Pancreas (tissue), 10 donors: Measurements from ENCODE around the gene PPP4R3A. TPM values are rescaled to one million over a fixed set of nuclear protein-coding genes. Genes with fewer than 3 reads are reported as not detected.

Experiments
- ATAC-seq, 4 donors: fragments of 200-7000 bp; cut with Tn5 transposase; one replicate each; pipeline versions ENCODE4 v1.8.0 to v1.9.1; 2020; ENCODE audit warnings: mild to moderate bottlenecking in 4 of 4, moderate library complexity in 4 of 4
- DNase-seq, 6 donors: peaks; one replicate each; pipeline ENCODE4 v3.0.0-alpha.2; 2020
- FAIRE-seq: peaks from 2 replicates; lab custom pipeline; 2012; peaks lifted over from hg19 to GRCh38; lab: Jason Lieb, UNC
- H3K27ac ChIP-seq, 4 donors: fragments of 200-600 bp; sonication (generic); 1 replicate in 3 of 4; 2 replicates in 1 of 4; pipeline versions ENCODE4 v1.5.0 to v1.8.0; 2020
- H3K27me3 ChIP-seq, 4 donors: fragments of 200-600 bp; one replicate each; pipeline ENCODE4 v1.8.0; 2021
- H3K36me3 ChIP-seq, 3 donors: fragments of 200-600 bp; sonication (generic) in 1 of 3; one replicate each; pipeline versions ENCODE4 v1.5.0 to v1.8.0; 2020 to 2021
- H3K4me1 ChIP-seq, 3 donors: fragments of 200-600 bp; one replicate each; pipeline ENCODE4 v1.8.0; 2021
- H3K4me3 ChIP-seq, 4 donors: fragments of 200-600 bp; sonication (generic) in 2 of 4; one replicate each; pipeline versions ENCODE4 v1.5.0 to v1.8.0; 2020 to 2021
- H3K9me3 ChIP-seq, 4 donors: fragments of 200-600 bp; one replicate each; pipeline ENCODE4 v1.8.0; 2021
- WGBS, 2 donors: extraction: QIAGEN DNeasy Blood & Tissue Kit; methylation state at CpG; one replicate each; pipeline ENCODE4 v1.1.7; 2013; 5-methylcytosine and 5-hydroxymethylcytosine counted together
- intact Hi-C, 3 donors: fragments of 100-400 bp; cut with DNase I; formaldehyde crosslinking; loops; one replicate each; pipeline versions ENCODE4 v1.11.1 to v1.14.2; 2022
- polyA plus RNA-seq, 2 donors: library from polyadenylated mRNA; stranded (reverse); fragments of 200-250 nt; gene quantifications; one replicate each; pipeline ENCODE4 v1.2.3, GENCODE V29; 2013
- total RNA-seq, 6 donors: library from RNA; stranded (reverse); fragmentation: NEBNext Ultra II Directional in 4 of 6; extraction: Animal tissue kit (Norgen Biotek cat#: 25700) in 4 of 6; gene quantifications; one replicate each; pipeline versions ENCODE4 v1.2.1 to v1.2.4, GENCODE V29; 2021 to 2023
- TF ChIP-seq, protein P1 (sequence below), 4 donors: fragments of 200-600 bp; sonication (generic) in 3 of 4; IDR thresholded peaks; one replicate each; pipeline versions ENCODE4 v1.5.0 to v1.8.0; 2021; ENCODE audit warnings: antibody characterized with exemption in 4 of 4
- donor health status: healthy with polysubstance abuse.
- donor health status: DM: no; HTN: no; CAD: no; lungs with moderate emphysema.
- donor health status: DM: no; HTN: no; CAD: no.
- donor health status: control.
- donor health status: control.
- donor health status: Bipolar disorder and iron deficiency.
- donor health status: DM: yes; HTN: yes; CAD: no.
- donor health status: DM: no; HTN: no; CAD: no.
- donor health status: DM: no; HTN: no; CAD: no.
- donor health status: DM: yes; HTN: yes; CAD: no.

PPP4R3A gene
- total RNA-seq (10 to 100 TPM; 26.2 to 48.4 (median 33.0) TPM), polyA plus RNA-seq (10 to 100 TPM; 34.7 to 45.7 TPM)

DNA sequence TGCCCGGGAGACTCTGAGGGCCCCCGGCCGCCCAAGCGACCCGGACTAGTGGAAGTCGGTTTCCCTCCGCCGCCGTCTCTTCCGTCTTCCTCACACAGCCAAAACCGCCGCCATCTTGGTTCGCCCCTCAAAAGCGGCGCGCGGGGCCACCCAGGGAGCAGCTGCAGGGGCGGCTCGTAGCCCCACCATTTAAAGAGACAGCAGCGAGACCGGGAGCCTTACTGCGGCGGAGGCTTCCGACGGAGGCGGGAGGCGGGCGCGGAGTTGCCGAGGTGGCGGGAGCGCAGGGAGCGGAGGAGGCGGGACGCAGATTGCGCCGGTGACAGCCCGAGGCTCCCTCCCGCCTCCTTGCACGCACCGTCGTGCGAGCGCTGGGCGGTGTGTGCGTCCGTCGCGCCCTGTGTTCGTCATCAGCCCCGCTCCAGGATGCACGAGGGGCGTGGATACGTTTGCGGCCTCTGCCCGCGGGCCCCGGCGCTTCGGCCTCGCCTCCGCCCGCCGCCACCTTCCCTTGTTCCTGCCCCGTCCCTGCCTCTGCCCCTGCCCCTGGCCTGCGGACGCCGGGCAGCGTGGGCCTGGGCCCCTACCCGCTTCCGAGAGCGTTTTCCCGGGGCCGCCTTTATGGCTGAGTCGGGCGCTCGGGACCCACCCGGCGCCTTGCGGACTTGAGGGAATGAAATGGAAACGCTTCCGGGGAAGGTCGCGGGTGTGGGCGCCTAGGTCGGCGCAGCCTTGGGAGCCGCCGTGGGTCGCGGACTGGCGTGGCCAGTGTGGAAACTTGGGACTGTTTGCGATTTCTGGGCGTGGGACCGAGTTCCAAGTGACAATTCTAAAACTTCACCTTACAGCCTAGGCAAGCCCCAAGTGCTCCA, at the start of gene PPP4R3A:
TSS of gene PPP4R3A (minus strand) at position 140 of the 872 bp plus-strand sequence. CDS start 663 bp downstream, outside the sequence.
- WGBS, 2 donors = 0% methylated on average over 73 to 95 of the region's 95 CpGs
- H3K4me1 ChIP-seq = peaks cover 0 to 18% (median 9%) of the 10 kb centered on the region in 3 donors
- ATAC-seq (peak; percentile 90 to 97 (median 92)), FAIRE-seq (peak; percentile 5), DNase-seq (peak; percentile 94 to 97 (median 95))
- TF ChIP-seq, protein P1, sequence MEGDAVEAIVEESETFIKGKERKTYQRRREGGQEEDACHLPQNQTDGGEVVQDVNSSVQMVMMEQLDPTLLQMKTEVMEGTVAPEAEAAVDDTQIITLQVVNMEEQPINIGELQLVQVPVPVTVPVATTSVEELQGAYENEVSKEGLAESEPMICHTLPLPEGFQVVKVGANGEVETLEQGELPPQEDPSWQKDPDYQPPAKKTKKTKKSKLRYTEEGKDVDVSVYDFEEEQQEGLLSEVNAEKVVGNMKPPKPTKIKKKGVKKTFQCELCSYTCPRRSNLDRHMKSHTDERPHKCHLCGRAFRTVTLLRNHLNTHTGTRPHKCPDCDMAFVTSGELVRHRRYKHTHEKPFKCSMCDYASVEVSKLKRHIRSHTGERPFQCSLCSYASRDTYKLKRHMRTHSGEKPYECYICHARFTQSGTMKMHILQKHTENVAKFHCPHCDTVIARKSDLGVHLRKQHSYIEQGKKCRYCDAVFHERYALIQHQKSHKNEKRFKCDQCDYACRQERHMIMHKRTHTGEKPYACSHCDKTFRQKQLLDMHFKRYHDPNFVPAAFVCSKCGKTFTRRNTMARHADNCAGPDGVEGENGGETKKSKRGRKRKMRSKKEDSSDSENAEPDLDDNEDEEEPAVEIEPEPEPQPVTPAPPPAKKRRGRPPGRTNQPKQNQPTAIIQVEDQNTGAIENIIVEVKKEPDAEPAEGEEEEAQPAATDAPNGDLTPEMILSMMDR (IDR thresholded peaks at IDR 0.05) = no peak
- intact Hi-C loops = no loop called here
- H3K36me3 ChIP-seq = no peaks in the 10 kb centered on the region
- H3K27ac ChIP-seq = peak within 1 kb of the TSS; percentile 98 to 99 (median 99)
- no peaks in the 10 kb centered on the region for H3K27me3 ChIP-seq
- H3K4me3 ChIP-seq = peak within 1 kb of the TSS; percentile 94 to 97 (median 96)
- H3K9me3 ChIP-seq = no peaks in the 10 kb centered on the region

DNA sequence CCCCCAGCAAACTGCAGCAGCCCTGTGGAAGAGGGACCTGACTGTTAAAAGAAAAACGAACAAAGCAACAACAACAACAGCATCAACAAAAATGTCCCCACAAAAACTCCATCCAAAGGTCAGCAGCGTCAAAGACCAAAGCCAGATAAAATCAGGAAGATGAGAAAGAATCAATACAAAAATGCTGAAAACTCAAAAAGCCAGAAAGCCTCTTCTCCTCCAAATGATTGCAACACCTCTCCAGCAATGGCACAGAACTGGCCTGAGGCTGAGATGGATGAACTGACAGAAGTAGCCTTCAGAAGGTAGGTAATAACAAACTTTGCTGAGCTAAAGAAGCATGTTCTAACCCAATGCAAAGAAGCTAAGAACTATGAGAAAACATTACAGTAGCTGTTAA, 45.4 kb upstream of the PPP4R3A start:
- Histone ChIP-seq H3K27ac (no peak overlapping the region), H3K9me3 (no peaks in the 10 kb centered on the region), H3K36me3 (no peaks in the 10 kb centered on the region), H3K4me3 (no peak overlapping the region), H3K4me1 (no peaks in the 10 kb centered on the region), H3K27me3 (no peaks in the 10 kb centered on the region)
- 73 to 83% methylated on average over 2 of the region's 2 CpGs for WGBS, 2 donors
- ATAC-seq (no peak), FAIRE-seq (no peak), DNase-seq (no peak)
- intact Hi-C loops = loop anchor here in 1 of 3 donors (10.0 kb wide), 1 partner anchor 69 kb away; no protein-coding TSS in a partner anchor
- TF ChIP-seq, protein P1 (IDR thresholded peaks at IDR 0.05) = no peak

DNA sequence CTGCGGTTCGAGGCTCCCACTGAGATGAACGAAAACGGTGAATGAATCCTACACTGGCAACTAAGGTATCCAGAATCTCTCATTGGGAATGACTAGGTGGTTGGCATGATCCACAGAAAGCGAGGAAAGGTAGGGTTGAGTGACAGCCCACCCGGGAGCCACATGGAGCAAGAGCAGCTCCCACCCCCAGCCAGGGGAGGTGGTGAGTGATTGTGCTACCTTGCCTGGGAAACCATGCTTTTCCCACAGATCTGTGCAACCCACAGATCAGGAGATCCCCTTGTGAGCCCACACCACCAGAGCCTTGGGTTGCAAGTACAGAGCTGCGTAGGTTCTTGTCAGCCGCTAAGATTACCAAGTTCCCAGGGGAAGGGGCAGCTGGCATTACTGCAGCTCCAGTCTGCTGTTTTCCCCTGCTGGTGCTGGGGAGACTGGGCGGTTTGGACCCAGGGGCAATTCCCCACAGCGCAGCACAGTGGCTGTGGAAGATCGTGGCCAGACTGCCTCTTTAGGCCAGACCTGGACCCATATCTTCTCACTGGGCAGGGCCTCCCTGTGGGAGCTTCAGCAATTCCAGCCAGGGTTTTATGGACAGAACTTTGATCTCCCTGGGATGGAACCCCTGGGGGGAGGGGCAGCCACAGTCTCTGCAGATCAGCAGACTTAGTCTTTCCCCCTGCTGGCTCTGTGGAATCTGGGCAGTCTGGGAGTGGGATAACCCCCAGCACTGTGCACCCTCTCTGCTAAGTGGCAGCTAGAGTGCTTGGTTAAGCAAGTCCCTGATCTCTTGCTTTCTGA, 44.6 kb upstream of the PPP4R3A start:
- no peak for ATAC-seq
- no peaks in the 10 kb centered on the region for H3K27me3 ChIP-seq
- H3K36me3 ChIP-seq = no peaks in the 10 kb centered on the region
- H3K4me1 ChIP-seq = no peaks in the 10 kb centered on the region
- no peaks in the 10 kb centered on the region for H3K9me3 ChIP-seq
- TF ChIP-seq, protein P1 (IDR thresholded peaks at IDR 0.05) = no peak
- WGBS, 2 donors = 95% methylated on average over 11 of the region's 11 CpGs
- no peak for DNase-seq
- intact Hi-C loops = loop anchor here in 1 of 3 donors (10.0 kb wide), 1 partner anchor 70 kb away; no protein-coding TSS in a partner anchor
- FAIRE-seq = no peak
- no peak overlapping the region for H3K27ac ChIP-seq
- no peak overlapping the region for H3K4me3 ChIP-seq

DNA sequence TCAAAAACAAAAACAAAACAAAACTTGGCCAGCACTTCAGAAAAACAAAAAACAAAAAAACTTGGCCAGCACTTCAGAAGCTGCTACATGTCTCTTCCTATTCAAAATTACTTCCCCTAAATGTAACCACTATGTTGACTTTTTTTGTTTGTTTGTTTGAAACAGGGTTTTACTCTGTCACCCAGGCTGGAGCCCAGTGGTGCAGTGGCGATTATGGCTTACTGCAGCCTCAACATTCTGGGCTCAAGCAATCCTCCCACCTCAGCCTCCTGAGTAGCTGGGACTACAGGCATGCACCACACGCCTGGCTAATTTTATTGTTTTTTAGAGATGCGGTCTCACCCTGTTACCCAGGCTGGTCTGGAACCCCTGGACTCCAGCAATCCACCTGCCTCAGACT, 38.0 kb upstream of the PPP4R3A start:
- no peak overlapping the region for H3K4me3 ChIP-seq
- no peaks in the 10 kb centered on the region for H3K36me3 ChIP-seq
- TF ChIP-seq, protein P1 (IDR thresholded peaks at IDR 0.05) = no peak
- ATAC-seq (no peak), FAIRE-seq (no peak), DNase-seq (no peak)
- H3K27me3 ChIP-seq = no peaks in the 10 kb centered on the region
- H3K9me3 ChIP-seq = no peaks in the 10 kb centered on the region
- intact Hi-C loops = no loop called here
- H3K4me1 ChIP-seq = no peaks in the 10 kb centered on the region
- H3K27ac ChIP-seq = no peak overlapping the region
- WGBS, 2 donors = 88 to 98% methylated on average over 3 of the region's 3 CpGs
